ENCODE results near the gene TSPAN5.

TSPAN5 gene

DNA sequence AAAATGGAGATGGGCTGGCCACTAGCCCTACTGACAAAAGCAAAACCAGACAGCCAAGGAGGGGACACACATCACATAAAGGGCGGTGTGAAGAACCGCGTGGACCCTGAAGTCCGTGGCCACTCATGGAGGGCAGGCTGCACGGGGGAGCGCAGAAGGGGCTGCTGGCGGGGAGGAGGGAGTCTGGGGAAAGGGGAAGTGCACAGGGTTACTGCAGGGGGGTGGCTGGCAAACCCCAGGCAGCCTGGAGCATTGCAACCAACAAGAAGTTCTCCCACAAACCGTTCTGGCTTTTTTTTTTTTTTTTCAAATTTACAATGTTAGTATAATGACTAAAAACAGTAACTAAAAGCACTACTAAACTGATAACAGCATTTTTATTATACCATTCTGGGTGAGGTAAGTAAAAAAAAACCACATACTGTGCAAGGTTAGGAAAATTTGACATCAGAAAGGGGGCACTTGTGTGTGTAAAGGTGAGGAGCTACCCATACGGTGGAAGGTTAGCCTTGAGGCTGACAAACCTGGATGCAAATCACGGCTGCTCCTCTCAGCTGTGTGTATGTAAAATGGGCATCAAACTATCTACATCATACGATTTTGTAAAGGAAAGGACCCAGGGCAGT is 87.1 kb downstream of the TSPAN5 start:
- no peak overlapping the region for H3K9ac ChIP-seq (ENCODE audit: low read depth, low read length)
- H3K9me3 ChIP-seq (ENCODE audit: control insufficient read depth, insufficient read depth, low read length), result no peaks in the 10 kb centered on the region
- no peaks in the 10 kb centered on the region for H3K4me1 ChIP-seq (ENCODE audit: control insufficient read depth, insufficient read depth, low read length)
- no peaks in the 10 kb centered on the region for H3K27me3 ChIP-seq (ENCODE audit: control insufficient read depth, insufficient read depth, low read length)
- H3K36me3 ChIP-seq (ENCODE audit: control insufficient read depth, insufficient read depth, low read length), result no peaks in the 10 kb centered on the region
- no peak overlapping the region for H3K4me3 ChIP-seq (ENCODE audit: low read depth, low read length)

DNA sequence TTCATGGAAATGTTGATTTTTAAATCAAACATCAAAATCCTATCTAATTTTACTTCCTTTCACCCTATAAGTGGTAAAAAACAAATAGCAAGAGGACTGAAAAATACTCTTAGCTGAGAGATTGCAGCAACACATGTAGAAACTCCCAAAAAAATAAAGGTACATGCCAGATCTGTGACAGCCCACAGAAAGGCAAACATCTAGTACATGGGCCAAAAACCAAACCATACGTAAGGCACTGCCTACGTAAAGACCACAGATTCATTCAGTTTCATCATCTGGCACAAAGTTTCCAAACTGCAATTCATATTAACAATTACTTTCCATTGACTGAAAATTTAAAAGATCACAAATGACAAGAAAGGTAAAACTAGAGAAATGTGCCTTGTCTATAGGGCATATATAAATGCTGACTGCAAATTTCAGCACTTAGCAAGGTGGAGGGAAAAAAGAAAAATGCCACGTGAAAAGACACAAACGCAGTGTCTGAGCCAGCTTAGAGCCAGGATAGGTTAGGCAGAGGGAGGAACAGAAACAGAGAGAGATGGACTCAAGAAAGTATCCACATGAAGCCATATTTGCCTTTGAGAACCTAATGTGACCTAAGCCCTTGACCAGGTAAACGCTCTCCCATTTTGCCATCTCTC is 88.1 kb downstream of the TSPAN5 start:
- Histone ChIP-seq H3K27me3 (ENCODE audit: control insufficient read depth, insufficient read depth, low read length) (no peaks in the 10 kb centered on the region), H3K36me3 (ENCODE audit: control insufficient read depth, insufficient read depth, low read length) (no peaks in the 10 kb centered on the region), H3K9me3 (ENCODE audit: control insufficient read depth, insufficient read depth, low read length) (no peaks in the 10 kb centered on the region), H3K4me1 (ENCODE audit: control insufficient read depth, insufficient read depth, low read length) (peaks cover 4% of the 10 kb centered on the region), H3K9ac (ENCODE audit: low read depth, low read length) (no peak overlapping the region), H3K4me3 (ENCODE audit: low read depth, low read length) (no peak overlapping the region)

DNA sequence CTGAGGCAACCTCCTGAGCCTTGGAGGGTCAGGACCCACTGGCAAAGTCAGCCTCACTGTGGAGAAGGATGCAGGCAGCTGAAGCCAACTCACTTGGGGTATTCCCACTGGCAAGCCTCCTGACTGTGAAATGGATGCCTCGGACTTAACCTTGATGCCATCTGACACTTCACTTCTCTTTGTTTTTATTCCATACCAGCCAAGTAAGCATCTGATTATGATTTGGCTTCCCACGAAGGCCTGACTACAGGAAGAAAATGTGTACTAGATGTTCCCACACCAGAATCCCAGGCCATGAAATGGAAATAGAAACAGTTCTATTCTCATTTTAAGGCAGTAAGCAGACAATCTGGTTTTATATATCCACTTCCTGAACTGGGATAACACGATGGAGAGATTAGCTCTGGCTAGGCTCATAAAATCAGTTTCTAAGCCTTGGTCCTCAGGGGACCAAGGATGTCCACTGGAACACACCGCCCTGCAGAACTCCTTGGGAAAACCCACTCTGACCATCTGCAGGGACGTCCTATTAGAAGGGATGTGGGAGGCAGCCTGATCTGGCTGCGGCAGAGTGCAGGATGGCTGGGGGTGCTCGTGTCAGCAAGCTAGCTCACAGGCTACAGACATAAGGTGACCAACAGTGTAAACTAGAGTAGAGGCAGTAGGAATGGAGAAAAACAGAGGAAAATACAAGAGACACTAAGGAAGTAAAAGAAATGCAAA is 89.3 kb downstream of the TSPAN5 start:
- no peak overlapping the region for H3K9ac ChIP-seq (ENCODE audit: low read depth, low read length)
- no peaks in the 10 kb centered on the region for H3K9me3 ChIP-seq (ENCODE audit: control insufficient read depth, insufficient read depth, low read length)
- no peaks in the 10 kb centered on the region for H3K27me3 ChIP-seq (ENCODE audit: control insufficient read depth, insufficient read depth, low read length)
- peaks cover 4% of the 10 kb centered on the region for H3K4me1 ChIP-seq (ENCODE audit: control insufficient read depth, insufficient read depth, low read length)
- H3K4me3 ChIP-seq (ENCODE audit: low read depth, low read length), result no peak overlapping the region
- H3K36me3 ChIP-seq (ENCODE audit: control insufficient read depth, insufficient read depth, low read length), result no peaks in the 10 kb centered on the region

DNA sequence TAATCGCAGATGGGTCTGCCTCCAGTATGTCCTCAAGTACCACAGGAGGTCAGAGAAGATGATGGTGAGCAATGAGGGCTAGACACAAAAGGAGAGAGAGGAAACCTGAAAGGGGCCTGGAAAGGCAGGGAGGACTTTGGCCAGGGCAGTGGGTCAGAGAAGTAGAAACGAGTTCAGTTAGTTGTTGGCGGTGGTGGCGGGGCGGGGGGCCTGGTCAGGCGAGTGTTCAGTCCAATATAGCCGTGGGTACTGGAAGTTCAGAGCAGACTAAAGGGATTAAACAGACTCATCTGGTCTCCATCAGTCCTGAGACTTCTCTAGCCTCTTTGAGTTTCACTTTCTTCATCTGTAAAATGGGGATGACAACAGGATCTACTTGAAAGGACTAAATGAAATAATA is 90.8 kb downstream of the TSPAN5 start:
- H3K36me3 ChIP-seq (ENCODE audit: control insufficient read depth, insufficient read depth, low read length), result no peaks in the 10 kb centered on the region
- no peak overlapping the region for H3K4me3 ChIP-seq (ENCODE audit: low read depth, low read length)
- no peak overlapping the region for H3K9ac ChIP-seq (ENCODE audit: low read depth, low read length)
- H3K9me3 ChIP-seq (ENCODE audit: control insufficient read depth, insufficient read depth, low read length), result no peaks in the 10 kb centered on the region
- H3K4me1 ChIP-seq (ENCODE audit: control insufficient read depth, insufficient read depth, low read length), result peaks cover 4% of the 10 kb centered on the region
- H3K27me3 ChIP-seq (ENCODE audit: control insufficient read depth, insufficient read depth, low read length), result no peaks in the 10 kb centered on the region

DNA sequence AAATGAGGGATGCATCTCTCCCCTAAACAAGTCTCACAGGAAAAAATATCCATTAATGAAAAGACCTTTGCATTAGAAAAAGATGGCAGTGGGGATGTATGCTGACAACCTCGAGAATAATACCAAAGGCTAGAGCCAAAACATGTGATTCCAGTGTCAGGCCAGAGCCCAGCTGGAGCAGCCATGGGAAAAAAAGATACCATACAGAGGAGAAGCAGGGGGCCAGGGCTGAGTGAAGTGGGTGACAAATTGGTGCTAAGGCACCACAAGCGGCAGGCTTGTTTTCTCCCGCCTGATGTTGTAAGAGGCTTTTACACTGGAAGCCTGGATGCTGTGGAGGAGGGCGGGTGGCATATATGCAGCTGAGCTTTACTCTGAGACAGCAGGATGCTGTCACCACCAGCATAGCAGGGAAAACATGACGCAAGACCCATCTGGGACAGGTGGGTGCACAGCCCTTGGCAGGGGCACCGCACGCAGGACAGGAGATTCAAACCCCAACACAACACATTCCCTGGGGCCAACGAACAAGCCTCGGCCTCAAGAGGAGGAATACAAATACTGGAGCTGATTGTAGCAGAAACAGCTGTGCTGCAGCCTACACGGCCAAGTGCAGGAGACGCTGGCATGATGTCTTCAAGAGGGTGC is 91.9 kb downstream of the TSPAN5 start:
- Histone ChIP-seq H3K36me3 (ENCODE audit: control insufficient read depth, insufficient read depth, low read length) (no peaks in the 10 kb centered on the region), H3K4me3 (ENCODE audit: low read depth, low read length) (no peak overlapping the region), H3K27me3 (ENCODE audit: control insufficient read depth, insufficient read depth, low read length) (no peaks in the 10 kb centered on the region), H3K4me1 (ENCODE audit: control insufficient read depth, insufficient read depth, low read length) (peaks cover 4% of the 10 kb centered on the region), H3K9ac (ENCODE audit: low read depth, low read length) (no peak overlapping the region), H3K9me3 (ENCODE audit: control insufficient read depth, insufficient read depth, low read length) (no peaks in the 10 kb centered on the region)

DNA sequence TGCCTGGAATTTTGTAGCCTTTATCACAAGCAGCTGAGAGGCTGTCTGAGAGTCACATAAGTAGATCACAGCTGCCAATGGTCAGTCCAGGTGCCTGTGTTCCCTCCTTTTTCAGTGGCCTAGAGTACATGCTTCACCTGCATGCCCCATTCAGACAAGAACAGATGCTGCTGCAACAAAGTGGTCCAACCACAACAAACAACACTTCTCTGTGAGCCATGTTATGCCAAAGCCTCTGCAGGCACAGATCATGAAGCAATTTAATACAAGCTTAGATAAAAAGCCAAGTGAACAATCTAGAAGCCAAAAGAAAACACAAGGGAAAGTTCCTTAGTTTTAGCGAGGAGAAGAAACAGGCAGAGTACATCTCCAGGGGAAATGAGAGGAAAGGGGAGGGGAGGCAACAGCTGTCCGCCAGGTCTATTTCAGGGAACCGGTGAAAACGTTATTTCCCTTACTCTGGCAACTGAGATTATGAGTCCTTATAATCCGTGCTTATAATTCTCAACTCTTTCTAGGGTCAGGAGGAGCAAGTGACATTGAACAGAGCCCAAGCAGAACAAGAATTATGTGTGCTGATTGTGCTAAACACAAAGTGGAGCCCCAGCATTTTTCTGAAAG is 92.6 kb downstream of the TSPAN5 start:
- no peak overlapping the region for H3K9ac ChIP-seq (ENCODE audit: low read depth, low read length)
- H3K27me3 ChIP-seq (ENCODE audit: control insufficient read depth, insufficient read depth, low read length), result no peaks in the 10 kb centered on the region
- peaks cover 4% of the 10 kb centered on the region for H3K4me1 ChIP-seq (ENCODE audit: control insufficient read depth, insufficient read depth, low read length)
- H3K9me3 ChIP-seq (ENCODE audit: control insufficient read depth, insufficient read depth, low read length), result no peaks in the 10 kb centered on the region
- H3K36me3 ChIP-seq (ENCODE audit: control insufficient read depth, insufficient read depth, low read length), result no peaks in the 10 kb centered on the region
- no peak overlapping the region for H3K4me3 ChIP-seq (ENCODE audit: low read depth, low read length)

DNA sequence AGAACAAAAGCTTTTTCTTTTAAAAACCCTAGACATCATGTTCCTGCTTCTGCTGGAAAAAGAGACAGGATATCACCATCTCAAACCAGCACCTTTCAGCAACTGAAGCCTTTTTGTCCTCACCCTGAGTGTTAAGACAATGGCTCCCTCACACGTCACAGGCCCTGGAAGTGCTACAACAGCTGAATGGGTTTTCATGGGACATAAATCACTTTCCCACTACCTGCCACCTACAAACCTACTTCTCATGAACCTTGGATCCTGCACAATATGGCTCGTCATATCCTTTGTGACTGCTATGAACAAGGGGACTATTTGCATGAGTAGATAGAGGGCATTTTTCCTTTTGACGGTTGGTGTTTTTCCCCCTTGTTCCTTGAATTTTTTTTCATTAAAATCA is 93.6 kb downstream of the TSPAN5 start:
- Histone ChIP-seq H3K36me3 (ENCODE audit: control insufficient read depth, insufficient read depth, low read length) (no peaks in the 10 kb centered on the region), H3K9ac (ENCODE audit: low read depth, low read length) (no peak overlapping the region), H3K4me1 (ENCODE audit: control insufficient read depth, insufficient read depth, low read length) (peaks cover 4% of the 10 kb centered on the region), H3K4me3 (ENCODE audit: low read depth, low read length) (no peak overlapping the region), H3K27me3 (ENCODE audit: control insufficient read depth, insufficient read depth, low read length) (no peaks in the 10 kb centered on the region), H3K9me3 (ENCODE audit: control insufficient read depth, insufficient read depth, low read length) (no peaks in the 10 kb centered on the region)

DNA sequence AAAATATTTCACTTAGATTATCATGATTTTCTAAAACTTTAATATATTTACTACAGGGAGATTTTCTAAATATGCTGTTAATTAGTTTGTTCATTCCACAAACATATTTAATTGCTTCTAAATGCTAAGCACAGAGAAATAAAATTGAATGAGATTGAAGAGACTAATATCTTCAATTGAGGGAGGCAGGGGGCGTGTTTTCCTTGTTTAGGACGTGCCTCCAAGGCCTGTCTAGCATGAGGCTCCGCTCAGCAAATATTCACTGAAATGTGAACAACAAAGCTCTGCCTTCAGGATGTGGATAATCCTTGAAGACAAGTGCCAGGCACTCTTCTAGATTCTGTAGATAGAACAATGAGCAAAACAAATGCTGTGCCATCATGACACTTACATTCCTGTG is 98.1 kb downstream of the TSPAN5 start:
- peaks cover 19% of the 10 kb centered on the region for H3K4me1 ChIP-seq (ENCODE audit: control insufficient read depth, insufficient read depth, low read length)
- no peak overlapping the region for H3K4me3 ChIP-seq (ENCODE audit: low read depth, low read length)
- no peaks in the 10 kb centered on the region for H3K9me3 ChIP-seq (ENCODE audit: control insufficient read depth, insufficient read depth, low read length)
- no peaks in the 10 kb centered on the region for H3K36me3 ChIP-seq (ENCODE audit: control insufficient read depth, insufficient read depth, low read length)
- H3K27me3 ChIP-seq (ENCODE audit: control insufficient read depth, insufficient read depth, low read length), result no peaks in the 10 kb centered on the region
- H3K9ac ChIP-seq (ENCODE audit: low read depth, low read length), result no peak overlapping the region

DNA sequence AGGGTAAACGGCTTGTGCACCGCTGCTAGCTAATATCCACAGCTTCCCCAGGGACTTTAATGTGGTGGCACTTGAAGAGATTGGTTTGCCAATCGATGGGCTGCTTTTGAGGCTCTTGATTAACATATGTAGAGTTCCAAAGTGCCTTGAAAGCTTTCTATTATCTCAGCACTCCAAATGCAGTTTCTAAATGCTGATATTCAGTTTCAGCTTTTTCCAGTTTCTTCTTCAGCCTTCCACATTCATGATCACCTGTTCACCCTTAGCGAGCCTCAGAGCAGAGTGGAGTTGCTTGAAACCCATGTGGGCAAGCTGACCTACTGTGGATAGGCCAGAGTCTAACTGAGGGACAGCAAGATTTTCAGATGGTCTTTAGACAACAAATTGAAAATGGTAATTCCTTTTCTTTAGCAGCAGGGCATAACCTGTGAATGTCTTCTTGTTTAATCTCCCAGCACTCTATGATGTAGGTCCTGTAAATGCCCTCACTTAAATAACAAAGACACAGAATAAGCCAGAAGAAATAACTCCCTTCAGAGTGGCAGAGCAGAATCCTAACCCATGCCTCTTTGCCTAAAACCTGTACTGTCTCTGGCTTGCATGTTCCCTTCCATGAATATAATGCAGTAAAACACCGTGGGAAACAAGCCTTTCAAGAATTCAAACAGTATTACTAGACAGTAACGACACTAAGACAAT is 99.8 kb downstream of the TSPAN5 start:
- no peak overlapping the region for H3K9ac ChIP-seq (ENCODE audit: low read depth, low read length)
- peaks cover 26% of the 10 kb centered on the region for H3K4me1 ChIP-seq (ENCODE audit: control insufficient read depth, insufficient read depth, low read length)

DNA sequence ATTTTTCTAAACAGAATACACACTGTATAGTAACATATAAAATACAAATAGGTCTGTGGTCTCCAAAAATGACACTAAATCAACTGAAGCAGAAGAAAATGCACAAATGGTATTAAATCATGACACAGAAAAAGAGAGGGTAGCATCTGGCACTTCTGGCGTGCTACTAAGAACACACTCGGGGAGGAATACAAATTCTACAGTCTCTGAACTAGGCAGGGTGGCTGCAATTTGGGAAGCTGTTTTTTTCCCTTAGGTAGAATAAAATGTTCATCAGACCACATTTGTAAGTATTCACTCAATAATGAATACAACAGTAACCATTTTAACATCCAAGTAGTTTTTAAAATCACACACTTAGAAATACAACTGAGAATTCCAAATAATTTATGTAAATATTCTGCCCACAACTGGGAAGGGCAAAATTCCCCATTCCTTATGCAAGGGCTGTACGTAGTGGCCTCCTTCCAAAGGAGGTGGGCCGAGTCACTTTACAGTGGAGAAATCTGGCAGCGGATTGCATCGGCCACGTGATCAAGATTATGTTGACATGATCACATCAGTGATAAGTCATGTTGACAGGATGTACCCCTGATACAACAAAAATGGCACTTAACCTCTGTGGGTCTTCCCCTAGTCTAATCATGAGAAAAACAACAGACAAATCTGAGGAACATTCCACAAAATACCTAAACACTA is 101.1 kb downstream of the TSPAN5 start:
- Histone ChIP-seq H3K4me1 (ENCODE audit: control insufficient read depth, insufficient read depth, low read length) (peaks cover 26% of the 10 kb centered on the region), H3K27me3 (ENCODE audit: control insufficient read depth, insufficient read depth, low read length) (no peaks in the 10 kb centered on the region), H3K9me3 (ENCODE audit: control insufficient read depth, insufficient read depth, low read length) (no peaks in the 10 kb centered on the region), H3K9ac (ENCODE audit: low read depth, low read length) (no peak overlapping the region), H3K4me3 (ENCODE audit: low read depth, low read length) (no peak overlapping the region), H3K36me3 (ENCODE audit: control insufficient read depth, insufficient read depth, low read length) (no peaks in the 10 kb centered on the region)

More for the DNA sequence above, 99.8 kb downstream of the TSPAN5 start:
- no peaks in the 10 kb centered on the region for H3K9me3 ChIP-seq (ENCODE audit: control insufficient read depth, insufficient read depth, low read length)
- no peaks in the 10 kb centered on the region for H3K27me3 ChIP-seq (ENCODE audit: control insufficient read depth, insufficient read depth, low read length)
- H3K4me3 ChIP-seq (ENCODE audit: low read depth, low read length), result no peak overlapping the region
- H3K36me3 ChIP-seq (ENCODE audit: control insufficient read depth, insufficient read depth, low read length), result no peaks in the 10 kb centered on the region

DNA sequence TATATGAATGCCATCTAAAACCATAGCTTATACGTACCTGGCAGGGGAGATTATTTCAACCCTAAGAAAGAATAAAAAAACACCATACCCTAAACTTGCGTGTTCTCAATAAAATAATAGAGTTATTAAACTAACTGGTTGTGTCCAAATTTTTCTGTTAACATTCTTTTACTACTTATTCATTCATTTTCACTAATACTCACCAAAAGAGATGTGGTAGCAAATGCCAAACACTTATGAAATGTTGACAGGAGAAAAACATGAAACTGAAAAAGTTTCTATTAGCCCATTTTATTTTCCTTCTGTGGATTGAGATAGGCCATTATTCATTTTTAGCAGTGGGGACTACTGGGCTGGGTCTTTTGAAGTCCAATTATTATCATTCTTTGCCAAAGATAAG is 102.0 kb downstream of the TSPAN5 start:
- Histone ChIP-seq H3K9me3 (ENCODE audit: control insufficient read depth, insufficient read depth, low read length) (no peaks in the 10 kb centered on the region), H3K9ac (ENCODE audit: low read depth, low read length) (no peak overlapping the region), H3K4me1 (ENCODE audit: control insufficient read depth, insufficient read depth, low read length) (peaks cover 26% of the 10 kb centered on the region), H3K4me3 (ENCODE audit: low read depth, low read length) (no peak overlapping the region), H3K36me3 (ENCODE audit: control insufficient read depth, insufficient read depth, low read length) (no peaks in the 10 kb centered on the region), H3K27me3 (ENCODE audit: control insufficient read depth, insufficient read depth, low read length) (no peaks in the 10 kb centered on the region)
